ENCODE measurements around the gene DBF4B.

GRCh38 chr17:44797802-44798201 is 89.3 kb downstream of the DBF4B start:
- no peak for TF ChIP-seq CTCF (IDR thresholded peaks at IDR 0.05)
- peak in 1 of 3 donors; percentile 15 for TF ChIP-seq POLR2AphosphoS5 (IDR thresholded peaks at IDR 0.05)
- TF ChIP-seq POLR2A (IDR thresholded peaks at IDR 0.05), result no peak
